DMS114 treated with DMSO at 0.1 percent for 48 hours (cell line): ENCODE data around the gene TAB2.
"Not testable (repeated sequence)": the region's sequence is repeated elsewhere in the genome, so short reads cannot be mapped to it uniquely, and the experiment has no call there.

Experiments used
- DNase-seq: peaks from one replicate; lab custom pipeline; 2025; ENCODE audit not compliant: unreplicated experiment; lab: John Stamatoyannopoulos, UW

Gene TAB2

DNA sequence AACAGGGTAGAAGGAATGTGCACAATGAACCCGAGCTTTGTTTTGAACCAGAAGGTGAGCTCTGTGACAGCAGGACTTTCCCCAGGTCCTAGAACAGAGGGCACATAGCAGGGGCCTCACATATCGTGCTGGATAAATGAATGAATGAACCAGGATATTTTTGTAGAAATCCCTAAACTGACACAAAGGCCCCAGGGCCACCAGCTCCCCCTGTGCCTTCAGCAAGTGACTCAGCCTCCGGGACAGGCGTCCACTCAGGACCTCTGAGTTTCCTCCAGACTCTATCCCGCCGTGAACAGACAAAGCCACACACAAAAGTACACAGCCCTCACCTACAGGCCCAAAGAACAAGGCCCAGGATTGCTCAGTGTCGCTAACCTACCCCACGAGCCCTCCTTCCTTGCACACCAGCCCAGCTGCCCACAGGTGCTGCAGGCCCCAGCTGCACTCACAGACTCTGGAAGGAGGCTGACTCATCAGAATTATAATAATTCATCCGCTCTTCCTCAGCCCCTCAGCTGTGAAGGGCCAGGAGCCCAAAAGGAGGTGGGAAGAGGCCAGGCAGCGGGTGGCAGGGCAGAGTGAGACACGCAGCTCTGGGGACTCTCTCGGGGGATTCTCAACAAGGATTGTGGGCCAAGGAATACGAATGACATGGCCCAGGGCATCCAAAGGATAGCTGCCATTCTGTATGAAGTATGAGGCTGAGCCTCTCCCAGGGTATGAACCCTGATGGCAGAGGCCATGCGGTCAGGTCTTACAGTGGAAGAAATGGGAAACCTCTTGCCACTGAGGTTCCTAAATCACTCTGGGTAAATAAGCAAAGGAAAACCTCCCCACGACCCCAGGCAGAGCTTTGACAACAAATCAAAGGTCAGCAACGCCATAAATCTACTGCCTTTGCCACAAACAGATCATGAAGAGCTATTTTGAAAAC lies 123.5 kb downstream of the TAB2 start:
- no peak for DNase-seq

- DNase-seq, result no peak
Observed at GRCh38 chr6:149441740-149442139, 124.2 kb downstream of the TAB2 start.

DNA sequence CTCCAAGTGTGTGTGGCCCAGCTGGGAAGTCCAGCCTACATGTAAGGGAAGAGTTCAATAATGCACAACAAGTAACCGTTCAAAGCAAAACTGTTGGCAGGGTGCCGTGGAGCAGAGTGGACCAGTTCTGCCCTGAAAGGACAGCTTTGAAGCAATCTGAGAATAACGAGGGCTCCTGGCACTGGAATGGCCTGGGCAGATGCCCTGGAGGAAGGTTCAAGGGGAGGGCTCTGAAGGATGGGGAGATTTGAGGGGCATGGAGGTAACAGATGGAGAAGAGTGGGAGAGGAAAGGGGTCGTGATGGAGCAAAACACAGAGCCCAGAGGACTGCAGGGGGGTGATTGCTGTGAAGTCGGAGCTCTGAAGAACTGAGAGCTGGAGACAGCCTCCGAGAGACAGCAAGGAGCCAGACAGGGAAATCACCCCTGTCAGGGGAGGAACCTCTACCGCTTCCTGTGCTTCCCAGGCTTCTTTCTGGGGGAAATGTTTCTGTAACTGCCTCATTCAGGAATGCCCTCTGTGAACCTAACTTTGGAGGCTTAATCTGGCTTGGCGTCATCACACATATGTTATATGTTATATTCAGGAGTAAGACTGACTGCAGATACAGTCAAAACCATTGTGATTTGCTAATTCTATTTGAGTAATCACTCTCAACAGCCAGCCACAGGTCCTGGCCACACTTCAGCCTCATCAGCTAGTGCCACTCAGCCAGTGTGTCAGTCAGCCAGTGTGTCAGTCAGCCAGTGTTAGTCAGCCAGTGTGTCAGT lies 126.1 kb downstream of the TAB2 start:
- DNase-seq, result no peak

- DNase-seq, result not testable (repeated sequence)
Observed at GRCh38 chr6:149444360-149445094, 127.0 kb downstream of the TAB2 start.

DNA sequence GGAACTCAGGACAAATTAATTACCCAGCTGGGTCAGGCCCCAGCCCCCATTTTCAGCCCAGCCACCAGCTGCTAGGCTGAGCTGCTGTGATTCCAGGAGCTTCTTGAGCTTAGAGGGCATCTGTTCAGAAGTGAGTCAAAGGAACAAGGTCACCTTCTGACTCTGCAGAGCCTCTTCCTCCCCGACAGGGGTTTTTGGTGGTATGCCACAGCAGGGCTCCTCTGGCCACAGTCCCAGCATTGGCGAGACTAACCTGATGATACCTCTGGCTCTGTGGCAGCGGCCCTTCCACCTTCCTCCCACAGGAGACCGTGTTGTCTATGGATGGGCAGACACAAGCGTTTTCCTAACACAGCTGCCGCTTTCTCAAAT lies 127.6 kb downstream of the TAB2 start:
- DNase-seq, result no peak

- DNase-seq, result no peak
Observed at GRCh38 chr6:149445573-149445972, 128.1 kb downstream of the TAB2 start.

- DNase-seq, result no peak
Observed at GRCh38 chr6:149446791-149447376, 129.4 kb downstream of the TAB2 start.

DNA sequence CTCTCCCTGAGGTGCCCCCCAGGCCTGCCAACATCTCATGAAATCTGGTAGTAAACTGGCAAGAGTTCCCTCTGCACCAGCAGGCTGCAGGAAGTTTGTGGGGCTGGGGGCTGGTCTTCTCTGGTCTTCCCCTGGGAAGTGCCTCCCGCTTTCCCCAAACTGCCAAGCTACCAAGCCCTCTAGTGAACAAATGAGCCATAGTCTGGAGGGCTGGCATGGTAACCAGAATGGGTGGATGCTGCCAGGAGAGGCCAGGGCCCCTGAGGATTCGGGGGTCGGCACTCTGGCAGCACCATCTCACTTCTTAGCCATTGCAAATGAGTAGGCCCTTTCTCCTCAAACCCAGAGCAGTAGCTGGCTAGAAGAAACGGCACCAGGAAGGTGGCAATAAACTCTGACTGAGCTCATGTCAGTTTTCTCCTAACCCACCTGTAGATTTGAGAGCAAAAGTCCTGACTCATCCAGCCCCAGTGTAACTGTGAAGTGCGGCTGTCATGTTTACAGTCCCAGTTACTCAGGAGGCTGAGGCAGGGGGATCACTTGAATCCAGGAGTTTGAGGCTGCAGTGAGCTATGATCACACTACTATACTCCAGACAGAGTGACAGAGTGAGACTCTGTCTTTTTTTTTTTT lies 131.4 kb downstream of the TAB2 start:
- no peak for DNase-seq

- DNase-seq, result no peak
Observed at GRCh38 chr6:149449831-149450678, 132.5 kb downstream of the TAB2 start.

- DNase-seq, result no peak
Observed at GRCh38 chr6:149450679-149451375, 133.3 kb downstream of the TAB2 start.

DNA sequence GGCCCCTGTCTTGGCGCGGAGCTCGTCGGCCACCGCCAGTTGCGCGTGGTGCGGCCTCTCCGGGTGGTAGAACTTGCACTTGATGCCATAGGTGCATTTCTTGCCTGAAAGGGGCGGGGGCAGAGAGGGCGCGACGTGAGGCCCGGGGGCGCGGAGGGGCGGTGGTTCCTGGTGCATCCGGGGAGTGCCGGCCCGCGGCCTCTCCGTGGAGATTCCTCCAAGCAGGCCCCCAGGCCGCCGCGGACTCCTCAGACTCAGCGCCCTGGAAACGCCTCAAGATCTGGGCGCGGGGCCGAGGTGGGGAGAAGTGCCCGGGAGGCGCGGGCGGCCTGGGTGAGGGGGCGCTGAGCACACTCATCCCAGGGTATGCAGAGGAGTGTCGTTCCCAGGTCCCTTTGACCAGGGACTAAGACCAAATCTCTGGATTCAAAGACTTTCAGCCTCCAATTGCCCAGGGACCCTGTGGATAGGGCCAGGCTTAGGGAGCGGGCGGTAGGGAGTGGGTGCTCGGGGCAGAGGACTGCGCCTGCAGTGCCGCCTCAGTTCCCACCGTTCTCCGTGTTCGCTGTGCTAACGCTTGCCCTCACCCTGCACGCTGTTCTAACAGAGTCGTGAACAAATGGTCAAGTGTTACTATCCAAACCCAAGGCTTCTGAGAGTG lies 134.0 kb downstream of the TAB2 start:
- DNase-seq, result no peak

DNA sequence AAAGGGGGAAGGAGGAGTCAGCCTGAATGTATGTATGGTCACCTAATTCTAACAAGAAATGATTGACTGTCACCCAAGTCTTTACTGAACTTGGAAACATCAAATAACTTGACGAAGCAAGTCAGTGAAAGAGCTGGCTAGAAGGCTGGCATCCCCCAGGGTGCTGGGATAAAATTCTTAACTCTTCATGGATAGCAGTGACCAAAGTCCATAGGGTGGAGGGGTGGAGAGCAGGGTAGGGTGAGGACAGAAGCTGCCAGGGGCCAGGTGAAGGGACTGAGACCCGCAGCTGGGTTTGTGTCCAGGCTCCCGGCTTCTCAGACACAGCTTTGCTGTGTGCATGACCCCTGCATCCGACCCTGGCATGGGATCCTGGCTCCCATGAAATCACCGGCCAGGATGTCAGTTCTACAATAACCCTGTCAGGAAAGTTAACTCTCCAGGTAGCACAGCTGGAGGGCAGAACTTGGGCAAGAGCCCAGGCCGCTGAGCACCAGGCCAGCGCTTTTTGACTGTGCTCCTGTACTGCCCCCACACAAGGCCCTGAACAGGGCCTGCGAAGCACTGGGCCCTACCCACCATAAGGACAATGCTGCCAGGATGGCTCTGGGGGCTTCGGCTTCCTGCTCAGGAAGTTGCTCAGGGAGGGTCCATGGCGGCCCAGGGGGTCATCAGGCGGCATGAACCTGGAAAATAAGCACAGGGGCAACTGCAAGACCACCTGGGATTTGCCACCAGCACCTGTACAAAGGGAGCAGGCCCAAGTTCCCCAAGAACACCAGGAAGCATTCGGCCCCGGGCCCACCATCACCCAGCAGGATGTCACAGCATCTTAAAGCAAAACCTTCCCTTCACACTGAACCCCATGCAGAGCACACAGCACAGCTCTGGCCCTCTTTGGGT lies 134.8 kb downstream of the TAB2 start:
- DNase-seq, result no peak

GRCh38 chr6:149453597-149454345 lies 136.3 kb downstream of the TAB2 start:
- DNase-seq, result no peak

DNA sequence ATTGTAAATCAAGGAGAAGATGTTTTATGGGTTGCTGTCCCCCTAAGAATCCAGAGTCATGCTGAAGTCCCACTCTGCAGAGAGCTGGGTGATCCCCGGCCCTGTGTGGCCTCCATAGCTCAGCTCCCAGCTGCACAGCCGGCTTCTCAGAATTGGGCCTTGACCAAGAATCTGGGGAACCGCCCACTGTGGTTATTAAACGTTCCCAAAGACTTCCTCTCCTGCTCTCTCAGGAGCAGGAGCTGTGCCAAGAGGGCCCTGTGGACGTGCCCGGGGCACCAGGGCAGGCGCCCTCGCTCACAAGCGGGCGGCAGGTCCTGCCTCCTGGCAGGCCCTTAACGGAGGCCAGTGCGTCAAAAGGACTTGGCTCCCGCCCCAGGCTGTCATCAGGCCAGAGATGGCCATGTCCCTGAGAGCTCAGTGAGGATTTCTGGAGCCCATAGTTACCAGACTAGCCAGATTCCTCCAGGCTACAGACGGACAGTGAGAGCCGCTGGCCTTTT lies 136.9 kb downstream of the TAB2 start:
- no peak for DNase-seq

- no peak for DNase-seq
Observed at GRCh38 chr6:149455031-149455732, 137.7 kb downstream of the TAB2 start.
